HG03135 (cell line): ENCODE data around the gene TRIM45.
"Not testable (repeated sequence)": the region's sequence is repeated elsewhere in the genome, so short reads cannot be mapped to it uniquely, and the experiment has no call there.

Experiments
- ATAC-seq: cut with Tn5 transposase; IDR thresholded peaks from one replicate; pipeline ENCODE4 v1.9.1; 2021; ENCODE audit warnings: mild to moderate bottlenecking, moderate library complexity; ENCODE audit not compliant: unreplicated experiment

TRIM45 gene

DNA sequence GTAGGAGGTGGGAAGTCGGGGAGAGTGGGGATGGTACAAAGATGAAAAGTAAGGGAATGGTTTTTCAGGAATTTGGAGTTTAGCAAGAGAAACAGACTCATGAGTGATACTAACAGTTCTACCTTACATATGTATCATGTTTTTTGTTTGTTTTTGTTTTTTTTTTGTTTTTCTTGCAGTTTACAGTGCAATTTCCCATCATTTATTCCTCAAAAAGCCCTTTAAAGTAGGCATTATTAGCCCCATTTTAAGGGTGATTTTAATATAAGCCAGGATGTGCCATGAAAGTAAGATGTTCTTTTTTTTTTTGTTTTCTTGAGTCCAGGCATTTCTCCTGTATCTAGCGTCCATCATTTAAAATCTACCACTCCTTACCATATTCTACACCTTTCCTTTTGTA lies 13.8 kb upstream of the TRIM45 start:
- ATAC-seq = no peak

- no peak for ATAC-seq
These were observed 9.0 kb upstream of the TRIM45 start for GRCh38 chr1:117130526-117130925.

GRCh38 chr1:117128323-117129079 lies 7.0 kb upstream of the TRIM45 start:
- ATAC-seq = no peak

- no peak for ATAC-seq
These were observed 6.2 kb upstream of the TRIM45 start for GRCh38 chr1:117127795-117128194.

GRCh38 chr1:117124661-117125060 lies 3.1 kb upstream of the TRIM45 start:
- ATAC-seq = no peak

DNA sequence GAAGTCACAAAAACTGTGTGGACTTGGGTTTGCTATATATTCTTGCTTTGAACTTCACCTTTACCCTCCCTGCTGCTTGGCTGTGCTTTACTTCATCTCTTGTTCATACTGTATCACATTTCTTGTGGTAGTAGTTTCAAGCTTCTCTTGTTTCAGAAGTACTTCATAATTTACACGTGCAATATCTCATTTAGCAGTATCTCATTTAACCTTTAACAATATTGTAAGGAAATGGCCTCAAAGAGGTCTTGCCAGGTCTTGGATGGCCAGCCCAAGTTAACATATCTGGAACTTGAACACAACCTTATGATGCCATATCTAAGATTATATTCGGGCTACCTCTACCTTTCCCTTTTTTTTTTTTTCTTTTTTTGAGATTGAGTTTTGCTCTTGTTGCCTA lies 1.7 kb upstream of the TRIM45 start:
- ATAC-seq = no peak

GRCh38 chr1:117122330-117123025 lies 929 bp upstream of the TRIM45 start:
- no peak for ATAC-seq

DNA sequence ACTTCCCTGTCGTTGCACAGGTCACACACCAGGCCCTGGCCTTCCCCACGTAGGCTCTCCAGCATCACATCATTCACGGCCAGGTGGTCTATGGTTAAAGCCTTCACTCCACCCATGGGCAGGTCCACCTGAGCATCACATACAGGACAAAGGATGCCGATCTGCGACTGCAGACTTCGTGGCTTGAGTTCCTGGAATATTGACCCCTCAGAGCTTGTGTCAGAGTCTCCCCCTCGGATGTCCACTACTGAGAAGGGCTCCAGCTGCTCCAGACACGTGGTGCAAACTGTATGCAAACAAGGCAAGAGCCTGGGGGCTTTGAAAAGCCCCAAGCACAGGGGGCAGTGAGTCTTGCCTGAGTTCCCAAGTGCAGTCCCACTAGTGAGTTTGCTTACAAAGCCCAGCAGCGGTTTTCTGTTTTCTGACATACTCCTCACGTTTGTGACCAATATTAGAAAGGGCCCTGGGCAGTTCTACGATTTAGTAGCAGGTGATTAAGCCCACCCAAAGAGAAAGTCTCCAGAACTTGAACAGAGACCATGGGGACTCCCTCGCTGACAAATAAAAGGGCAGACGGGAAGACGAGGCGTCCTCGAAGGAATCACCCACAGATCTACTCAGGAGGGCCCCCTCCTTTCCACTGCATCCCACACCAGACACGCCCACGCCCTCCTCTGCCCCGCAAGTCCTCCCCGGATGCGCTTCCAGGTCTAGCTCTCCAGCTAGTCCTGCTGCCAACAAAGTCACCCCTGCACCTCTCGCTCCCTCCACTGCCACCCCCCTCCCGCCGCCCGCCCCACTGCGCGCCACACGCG lies 568 bp downstream of the TRIM45 start:
- no peak for ATAC-seq

DNA sequence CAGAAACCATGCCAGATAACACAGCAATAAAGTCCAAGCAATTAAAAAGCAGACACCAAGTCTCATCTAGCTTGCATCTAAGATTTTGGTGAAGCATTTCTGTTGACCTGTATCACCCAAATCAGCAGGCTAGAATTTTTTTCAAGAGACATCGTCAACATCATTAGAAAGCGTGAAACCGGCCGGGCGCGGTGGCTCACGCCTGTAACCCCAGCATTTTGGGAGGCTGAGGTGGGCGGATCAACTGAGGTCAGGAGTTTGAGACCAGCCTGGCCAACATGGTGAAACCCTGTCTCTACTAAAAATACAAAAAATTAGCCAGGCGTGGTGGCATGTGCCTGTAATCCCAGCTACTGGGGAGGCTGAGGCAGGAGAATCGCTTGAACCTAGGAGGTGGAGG lies 2.4 kb downstream of the TRIM45 start:
- not testable (repeated sequence) for ATAC-seq

GRCh38 chr1:117118137-117118536 lies 3.4 kb downstream of the TRIM45 start:
- no peak for ATAC-seq

DNA sequence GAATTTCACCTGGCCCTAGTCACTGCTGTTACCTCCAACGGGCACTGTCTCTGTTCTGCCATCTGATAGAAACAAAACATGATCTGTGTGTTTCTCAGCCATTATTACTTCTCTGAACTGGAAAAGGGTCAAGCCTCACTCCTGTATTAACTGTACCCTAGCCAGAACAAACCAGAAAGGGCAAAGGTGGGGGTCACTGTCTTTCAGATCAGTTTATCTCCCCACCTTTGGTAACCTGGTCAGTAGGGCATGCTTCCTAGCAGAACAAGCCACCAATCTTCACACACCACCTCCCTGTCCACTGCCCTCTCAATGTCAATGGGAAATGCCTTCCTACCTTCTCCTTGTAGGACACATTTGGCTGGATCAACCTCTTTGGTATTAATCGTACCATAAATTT lies 3.9 kb downstream of the TRIM45 start:
- ATAC-seq = no peak

DNA sequence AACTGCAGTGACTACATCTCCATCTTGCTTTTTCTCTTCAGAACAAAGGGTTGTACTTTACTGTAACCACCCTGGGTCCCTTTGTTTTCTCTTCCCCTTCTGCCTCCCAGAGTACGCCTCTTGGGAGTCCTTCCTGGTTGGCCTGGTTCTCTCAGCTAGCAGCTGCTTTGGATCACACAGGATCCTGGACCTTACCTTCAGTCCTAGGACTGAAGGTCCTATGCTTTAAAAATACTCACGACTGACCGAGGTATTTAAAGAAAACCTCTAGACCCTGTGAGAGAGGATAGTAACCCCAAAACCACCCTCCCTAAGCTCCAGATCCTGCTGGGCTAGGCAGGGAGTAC lies 4.8 kb downstream of the TRIM45 start:
- no peak for ATAC-seq

GRCh38 chr1:117116090-117116783 lies 5.3 kb downstream of the TRIM45 start:
- no peak for ATAC-seq

GRCh38 chr1:117114877-117115276 lies 6.7 kb downstream of the TRIM45 start:
- ATAC-seq = no peak

DNA sequence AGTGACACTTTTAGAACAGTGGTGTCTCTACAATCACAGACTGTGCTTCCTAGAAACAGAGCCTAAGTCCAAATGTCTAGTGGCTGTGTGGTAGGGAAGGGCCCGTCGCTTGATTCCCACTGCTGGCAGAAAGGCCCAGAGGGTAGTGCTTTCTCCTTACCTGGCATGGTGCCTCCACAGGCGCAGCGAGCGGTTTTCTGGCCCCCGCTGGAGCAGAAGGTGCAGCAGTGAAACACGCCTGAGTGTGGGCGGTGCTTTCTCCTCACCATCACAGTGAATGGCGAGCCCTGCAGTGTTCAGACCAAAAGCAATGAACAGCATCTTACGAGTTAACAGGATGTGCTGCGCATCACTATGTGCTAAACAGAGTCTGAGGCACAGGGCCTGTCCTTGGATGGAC lies 8.3 kb downstream of the TRIM45 start:
- no peak for ATAC-seq

- ATAC-seq = no peak
These were observed 9.4 kb downstream of the TRIM45 start for GRCh38 chr1:117112047-117112717.

DNA sequence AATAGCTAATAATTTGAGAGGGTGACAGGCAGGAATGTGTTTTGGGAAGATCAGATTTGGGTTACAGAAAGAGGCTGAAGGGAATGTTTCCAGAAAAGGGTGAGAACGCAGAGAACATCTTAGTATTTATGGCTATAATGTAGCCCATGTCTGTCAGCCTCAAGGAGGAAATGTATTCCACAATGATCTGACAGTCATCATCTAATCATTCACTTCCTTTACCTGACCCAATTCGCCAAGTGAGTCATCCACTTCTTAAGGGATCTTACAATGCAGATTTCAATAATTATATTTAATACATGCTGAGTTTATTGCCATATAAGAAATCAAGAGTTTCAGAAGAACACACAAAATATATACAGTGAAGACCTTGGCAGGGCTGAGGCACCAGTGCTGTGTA lies 10.8 kb downstream of the TRIM45 start:
- no peak for ATAC-seq

- no peak for ATAC-seq
These were observed 14.2 kb downstream of the TRIM45 start for GRCh38 chr1:117107364-117107763.

GRCh38 chr1:117106478-117106877 lies 15.1 kb downstream of the TRIM45 start:
- no peak for ATAC-seq

DNA sequence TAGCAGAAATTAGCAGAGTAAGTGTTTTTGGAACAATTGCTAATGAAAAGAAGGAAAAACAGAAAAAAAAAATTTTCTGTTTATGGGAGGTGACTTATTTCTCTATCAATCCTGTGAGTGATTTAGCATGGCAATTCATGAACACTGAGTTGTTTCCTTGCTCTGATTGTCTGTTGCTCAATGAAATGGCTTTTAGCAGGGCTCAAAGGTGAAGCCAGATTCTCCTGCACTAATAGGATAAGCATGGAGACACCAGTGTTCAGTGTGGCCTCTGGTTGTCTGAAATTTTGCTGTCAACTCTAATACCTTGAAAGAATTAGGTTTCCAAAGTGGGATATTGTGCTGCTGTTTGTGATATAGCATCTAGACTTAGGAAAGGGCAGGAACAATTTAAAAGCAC lies 15.8 kb downstream of the TRIM45 start:
- no peak for ATAC-seq

DNA sequence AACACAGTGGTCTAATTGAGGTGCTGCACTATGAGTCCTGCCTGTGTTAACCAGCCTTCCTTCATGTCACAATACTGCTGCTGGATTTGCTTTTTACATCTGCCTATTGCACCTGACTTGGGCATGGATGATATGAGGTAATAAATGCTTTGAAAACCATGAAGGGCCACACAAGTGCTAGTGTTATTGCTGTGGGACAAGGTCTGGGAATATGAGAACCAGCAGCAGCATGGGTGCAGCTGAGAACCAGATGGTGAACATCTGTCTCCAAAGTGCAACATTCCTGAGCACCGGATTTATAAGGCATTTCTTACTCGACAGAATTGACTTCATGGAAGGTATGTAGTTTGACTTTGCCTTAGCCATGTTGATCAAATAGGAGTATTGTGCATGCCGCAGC lies 16.6 kb downstream of the TRIM45 start:
- no peak for ATAC-seq
